Erythroblast (primary cell): Measurements from ENCODE around the gene SEMA3B.

Experiments used
- GATA1 ChIP-seq: IDR thresholded peaks from 2 replicates; pipeline ENCODE4 v1.6.1; 2011; ENCODE audit warnings: low read depth, mild to moderate bottlenecking, control low read depth, low read length, moderate library complexity
- POLR2A ChIP-seq: IDR thresholded peaks from 2 replicates; pipeline ENCODE4 v1.6.1; 2011; ENCODE audit warnings: mild to moderate bottlenecking, low read length

- TF ChIP-seq POLR2A: no peak
- no peak for TF ChIP-seq GATA1
Observed at GRCh38 chr3:50268703-50269451, at the start of gene SEMA3B.
